ENCODE data around the gene APOBEC3C.

GRCh38 chr22:38964989-38965388, 49.1 kb upstream of the APOBEC3C start:
- TF ChIP-seq CTCF (IDR thresholded peaks at IDR 0.05), result no peak
- no peak for TF ChIP-seq POLR2AphosphoS5 (IDR thresholded peaks at IDR 0.05)
- TF ChIP-seq POLR2A (IDR thresholded peaks at IDR 0.05), result no peak
